Measurements from ENCODE around the gene OPN4.
"Not testable (repeated sequence)": the region's sequence is repeated elsewhere in the genome, so short reads cannot be mapped to it uniquely, and the experiment has no call there.

Gene OPN4, protein sequence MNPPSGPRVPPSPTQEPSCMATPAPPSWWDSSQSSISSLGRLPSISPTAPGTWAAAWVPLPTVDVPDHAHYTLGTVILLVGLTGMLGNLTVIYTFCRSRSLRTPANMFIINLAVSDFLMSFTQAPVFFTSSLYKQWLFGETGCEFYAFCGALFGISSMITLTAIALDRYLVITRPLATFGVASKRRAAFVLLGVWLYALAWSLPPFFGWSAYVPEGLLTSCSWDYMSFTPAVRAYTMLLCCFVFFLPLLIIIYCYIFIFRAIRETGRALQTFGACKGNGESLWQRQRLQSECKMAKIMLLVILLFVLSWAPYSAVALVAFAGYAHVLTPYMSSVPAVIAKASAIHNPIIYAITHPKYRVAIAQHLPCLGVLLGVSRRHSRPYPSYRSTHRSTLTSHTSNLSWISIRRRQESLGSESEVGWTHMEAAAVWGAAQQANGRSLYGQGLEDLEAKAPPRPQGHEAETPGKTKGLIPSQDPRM

DNA sequence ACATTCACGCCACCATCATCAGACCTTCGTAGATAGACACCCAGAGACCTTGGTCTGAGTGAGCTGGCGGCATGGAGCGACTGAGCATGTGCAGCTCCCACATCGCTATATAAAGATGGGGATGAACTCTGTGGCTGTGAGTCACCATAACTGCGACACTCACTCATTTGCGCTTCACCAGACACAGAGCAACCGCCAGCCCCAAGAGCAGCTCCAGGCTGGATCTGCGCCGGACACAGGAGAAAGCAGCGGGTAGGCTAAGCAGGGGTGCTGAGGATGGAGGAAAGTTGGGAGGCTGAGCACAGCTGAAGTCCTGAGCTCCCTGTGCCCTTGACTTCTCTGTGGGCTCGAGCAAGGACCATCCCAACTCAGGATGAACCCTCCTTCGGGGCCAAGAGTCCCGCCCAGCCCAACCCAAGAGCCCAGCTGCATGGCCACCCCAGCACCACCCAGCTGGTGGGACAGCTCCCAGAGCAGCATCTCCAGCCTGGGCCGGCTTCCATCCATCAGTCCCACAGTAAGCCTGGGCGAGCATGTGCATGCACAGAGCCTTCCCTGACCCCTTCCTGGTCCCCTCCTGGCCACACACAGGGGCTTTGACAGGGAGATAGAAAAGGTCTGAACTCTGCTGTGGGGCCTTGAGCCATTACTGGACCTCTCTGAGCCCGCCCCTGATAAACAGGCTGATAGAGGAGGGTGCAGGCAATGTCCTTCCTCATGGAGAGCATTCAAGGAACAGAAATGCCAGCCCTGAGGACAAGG is at the start of gene OPN4:
OPN4 (plus strand) TSS at position 137 of the 762 bp plus-strand sequence; CDS start at position 374, 237 bp downstream.
- in situ Hi-C loops (cut with MboI; ENCODE audit: low sequenced_read_pairs), result no loop called here

DNA sequence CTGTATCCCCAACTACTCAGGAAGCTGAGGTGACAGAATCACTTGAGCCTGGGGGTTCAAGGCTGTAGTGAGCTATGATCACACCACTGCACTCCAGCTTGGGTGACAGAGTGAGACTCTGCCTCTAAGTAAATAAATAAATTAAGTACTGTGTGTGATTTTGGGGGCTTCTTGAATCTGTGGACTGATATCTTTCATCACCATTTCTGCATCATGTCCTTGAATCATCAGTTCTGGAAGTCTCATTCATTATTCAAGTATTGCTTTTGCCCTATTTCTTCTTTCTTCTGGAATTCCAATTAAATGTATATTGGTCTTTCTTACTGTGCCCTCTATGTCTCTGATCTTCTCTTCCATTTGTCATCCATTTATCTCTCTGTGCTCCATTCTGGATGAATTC is 46.7 kb upstream of the OPN4 start:
- in situ Hi-C loops (cut with MboI; ENCODE audit: low sequenced_read_pairs), result no loop called here

- in situ Hi-C loops (cut with MboI; ENCODE audit: low sequenced_read_pairs), result no loop called here
Observed at GRCh38 chr10:86609920-86610319, 44.4 kb upstream of the OPN4 start.

DNA sequence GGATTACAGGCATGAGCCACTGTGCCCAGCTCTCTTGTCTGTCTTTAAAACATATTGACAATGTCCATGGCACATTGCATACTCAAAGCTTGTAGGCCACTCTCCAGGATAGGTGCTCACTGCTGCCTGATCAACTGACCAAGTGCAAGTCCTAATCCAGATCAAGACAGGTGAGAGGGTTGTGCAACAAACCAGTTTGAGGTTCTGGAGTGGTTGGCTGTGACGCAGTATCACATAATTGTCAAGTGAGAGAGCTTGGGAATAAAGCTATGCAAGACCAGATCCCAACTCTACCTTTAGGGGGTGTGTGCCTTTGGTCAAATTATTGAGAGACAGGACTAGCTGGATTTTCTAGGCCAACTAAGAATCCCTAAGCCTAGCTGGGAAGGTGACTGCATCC is 43.0 kb upstream of the OPN4 start:
- in situ Hi-C loops (cut with MboI; ENCODE audit: low sequenced_read_pairs), result no loop called here

- in situ Hi-C loops (cut with MboI; ENCODE audit: low sequenced_read_pairs), result no loop called here
Observed at GRCh38 chr10:86613096-86613495, 41.3 kb upstream of the OPN4 start.

- in situ Hi-C loops (cut with MboI; ENCODE audit: low sequenced_read_pairs), result no loop called here
Observed at GRCh38 chr10:86613905-86614304, 40.4 kb upstream of the OPN4 start.

GRCh38 chr10:86614853-86615252 is 39.5 kb upstream of the OPN4 start:
- in situ Hi-C loops (cut with MboI; ENCODE audit: low sequenced_read_pairs), result no loop called here

- in situ Hi-C loops (cut with MboI; ENCODE audit: low sequenced_read_pairs), result not testable (repeated sequence)
Observed at GRCh38 chr10:86617278-86617677, 37.1 kb upstream of the OPN4 start.

- in situ Hi-C loops (cut with MboI; ENCODE audit: low sequenced_read_pairs), result no loop called here
Observed at GRCh38 chr10:86628311-86628710, 26.0 kb upstream of the OPN4 start.

GRCh38 chr10:86630079-86630478 is 24.3 kb upstream of the OPN4 start:
- in situ Hi-C loops (cut with MboI; ENCODE audit: low sequenced_read_pairs), result no loop called here

DNA sequence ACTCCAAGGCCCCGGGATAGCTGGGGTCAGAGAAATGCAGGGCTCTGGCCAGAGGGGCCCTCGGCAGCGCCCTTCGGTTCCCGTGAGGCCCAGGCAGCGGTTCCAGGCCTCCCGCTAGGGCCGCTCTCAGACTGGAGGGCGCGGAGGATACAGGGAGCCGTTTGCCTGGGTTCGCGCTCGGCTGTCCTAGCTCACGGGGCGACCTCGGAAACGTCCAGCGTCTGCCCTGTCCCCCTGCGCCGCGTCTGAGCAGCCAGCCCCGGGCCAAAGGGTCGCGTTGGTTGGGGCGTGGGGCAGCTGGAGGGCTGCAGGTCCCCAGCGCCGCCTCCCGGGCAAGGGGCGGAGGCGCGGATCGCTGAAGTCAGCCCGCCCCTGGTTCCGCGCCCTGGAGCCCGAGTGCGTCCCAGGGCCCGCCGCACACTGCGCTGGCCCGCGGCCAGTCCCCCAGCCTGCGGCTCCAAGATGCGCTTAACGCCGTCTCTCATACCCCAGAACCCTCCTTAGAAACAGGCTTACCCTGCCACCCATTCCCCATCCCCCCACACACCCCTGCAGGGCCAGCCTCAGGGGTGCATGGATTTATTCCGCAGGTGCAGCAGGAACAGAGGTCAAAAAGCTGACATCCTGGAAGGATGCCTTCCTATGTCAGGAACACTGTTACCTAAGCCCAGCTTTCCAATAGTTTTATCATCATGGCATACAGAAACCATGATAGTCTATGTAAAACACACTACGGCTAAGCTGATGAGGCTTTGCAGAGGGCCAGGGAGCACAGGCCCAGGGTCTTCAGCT is 22.1 kb upstream of the OPN4 start:
- in situ Hi-C loops (cut with MboI; ENCODE audit: low sequenced_read_pairs), result no loop called here

- in situ Hi-C loops (cut with MboI; ENCODE audit: low sequenced_read_pairs), result no loop called here
Observed at GRCh38 chr10:86632951-86633350, 21.4 kb upstream of the OPN4 start.

- in situ Hi-C loops (cut with MboI; ENCODE audit: low sequenced_read_pairs), result no loop called here
Observed at GRCh38 chr10:86635402-86635801, 18.9 kb upstream of the OPN4 start.

GRCh38 chr10:86636311-86636710 is 18.0 kb upstream of the OPN4 start:
- in situ Hi-C loops (cut with MboI; ENCODE audit: low sequenced_read_pairs), result no loop called here

GRCh38 chr10:86642021-86642420 is 12.3 kb upstream of the OPN4 start:
- in situ Hi-C loops (cut with MboI; ENCODE audit: low sequenced_read_pairs), result no loop called here

- in situ Hi-C loops (cut with MboI; ENCODE audit: low sequenced_read_pairs), result no loop called here
Observed at GRCh38 chr10:86642499-86642898, 11.8 kb upstream of the OPN4 start.

DNA sequence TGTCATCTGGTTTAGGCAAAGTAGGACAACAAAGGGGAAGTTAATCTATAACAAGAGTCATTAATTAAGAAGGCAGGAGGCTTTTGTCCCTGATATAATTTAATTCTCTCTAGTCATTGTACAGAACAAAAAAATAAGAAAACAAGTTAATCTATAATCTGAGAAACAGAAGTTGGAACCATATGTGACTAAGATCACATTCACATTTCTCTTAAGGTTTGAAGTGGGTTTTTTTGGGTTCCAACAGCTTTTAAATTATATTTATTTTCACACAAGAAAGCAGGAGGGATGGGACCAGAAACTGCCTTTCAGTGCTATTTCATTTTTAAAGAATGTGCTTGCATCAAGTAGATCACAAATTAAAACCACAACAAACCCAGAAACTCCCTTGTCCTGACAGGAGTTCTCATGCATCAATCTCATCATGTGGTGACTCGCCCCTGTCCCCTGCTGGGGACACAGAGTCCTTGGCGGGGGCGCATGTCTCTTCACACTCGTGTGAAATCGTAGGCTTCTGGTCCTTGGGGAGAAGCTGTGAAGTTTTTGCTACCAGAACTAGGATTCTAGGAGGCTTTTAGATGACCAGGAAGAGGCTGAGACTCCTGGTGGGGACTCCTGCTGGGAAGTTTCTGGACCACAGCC is 10.1 kb upstream of the OPN4 start:
- in situ Hi-C loops (cut with MboI; ENCODE audit: low sequenced_read_pairs), result no loop called here

GRCh38 chr10:86644794-86645445 is 9.4 kb upstream of the OPN4 start:
- in situ Hi-C loops (cut with MboI; ENCODE audit: low sequenced_read_pairs), result no loop called here

DNA sequence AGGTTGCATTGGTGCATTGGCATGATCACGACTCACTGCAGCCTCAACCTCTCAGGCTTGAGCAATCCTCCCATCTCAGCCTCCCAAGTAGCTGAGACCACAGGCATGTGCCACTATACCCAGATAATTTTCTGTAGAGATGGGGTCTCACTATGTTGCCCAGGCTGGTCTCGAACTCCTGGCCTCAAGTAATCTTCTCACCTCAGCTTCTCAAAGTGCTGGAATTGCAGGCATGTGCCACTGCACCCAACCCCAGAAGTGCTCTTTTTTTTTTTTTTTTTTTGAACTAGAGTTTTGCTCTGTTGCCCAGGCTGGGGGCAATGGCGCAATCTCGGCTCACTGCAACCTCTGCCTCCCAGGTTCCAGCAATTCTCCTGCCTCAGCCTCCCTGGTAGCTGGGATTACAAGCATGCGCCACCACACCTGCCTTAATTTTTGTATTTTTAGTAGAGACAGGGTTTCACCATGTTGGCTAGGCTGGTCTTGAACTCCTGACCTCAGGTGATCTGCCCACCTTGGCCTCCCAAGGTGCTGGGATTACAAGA is 8.7 kb upstream of the OPN4 start:
- in situ Hi-C loops (cut with MboI; ENCODE audit: low sequenced_read_pairs), result not testable (repeated sequence)

- in situ Hi-C loops (cut with MboI; ENCODE audit: low sequenced_read_pairs), result no loop called here
Observed at GRCh38 chr10:86646532-86646931, 7.8 kb upstream of the OPN4 start.
